Mucosa of descending colon (tissue), 3 donors: Measurements from ENCODE around the gene PSMD6. TPM values are rescaled to one million over a fixed set of nuclear protein-coding genes. Genes with fewer than 3 reads are reported as not detected.

ENCODE experiments used
- ATAC-seq: fragments of 200-7000 bp; cut with Tn5 transposase; one replicate; pipeline ENCODE4 v1.9.1; 2020; ENCODE audit warnings: mild to moderate bottlenecking, moderate library complexity
- DNase-seq, 3 donors: peaks; one replicate each; pipeline ENCODE4 v3.0.0-alpha.2; 2020
- H3K36me3 ChIP-seq: fragments of 200-600 bp; one replicate; pipeline ENCODE4 v1.8.0; 2021; ENCODE audit warnings: low read depth, mild to moderate bottlenecking
- H3K4me1 ChIP-seq: fragments of 200-600 bp; one replicate; pipeline ENCODE4 v1.8.0; 2021; ENCODE audit warnings: low read depth, mild to moderate bottlenecking
- H3K4me3 ChIP-seq: fragments of 200-600 bp; one replicate; pipeline ENCODE4 v1.8.0; 2021; ENCODE audit warnings: mild to moderate bottlenecking
- H3K9me3 ChIP-seq: fragments of 200-600 bp; one replicate; pipeline ENCODE4 v1.8.0; 2021; ENCODE audit warnings: mild to moderate bottlenecking
- CTCF ChIP-seq: fragments of 200-600 bp; IDR thresholded peaks from one replicate; pipeline ENCODE4 v1.8.0; 2022; ENCODE audit warnings: antibody characterized with exemption, mild to moderate bottlenecking
- intact Hi-C, 2 donors: fragments of 100-400 bp; cut with DNase I in 1 of 2; cut with micrococcal nuclease in 1 of 2; formaldehyde crosslinking; loops; one replicate each; pipeline versions ENCODE4 v1.11.0 to v1.11.1; 2022; cut with DNase I, micrococcal nuclease
- total RNA-seq, 3 donors: library from RNA; stranded (reverse); fragmentation: NEBNext Ultra II Directional in 2 of 3; extraction: Animal tissue kit (Norgen Biotek cat#: 25700) in 2 of 3; gene quantifications; one replicate each; pipeline versions ENCODE4 v1.2.1 to v1.2.4, GENCODE V29; 2021 to 2023
- donor health status: DM: no; HTN: no; CAD: no; lungs with moderate emphysema.
- donor health status: DM: no; HTN: no; CAD: no.
- donor health status: DM: no; HTN: yes; CAD: no.

PSMD6 gene
- total RNA-seq, 3 donors from 2014 or later = 39.1 to 61.8 (median 57.5) TPM

GRCh38 chr3:64033069-64033468, 9.8 kb upstream of the PSMD6 start:
- ATAC-seq = no peak
- Histone ChIP-seq H3K4me3 (no peak overlapping the region), H3K9me3 (no peaks in the 10 kb centered on the region), H3K4me1 (no peaks in the 10 kb centered on the region), H3K36me3 (no peaks in the 10 kb centered on the region)
- no peak for TF ChIP-seq CTCF
- intact Hi-C loops = loop anchor here (5.0 to 10.0 kb wide), 3 partner anchors 232 to 449 kb away; no protein-coding TSS in a partner anchor
- DNase-seq = no peak

- no peaks in the 10 kb centered on the region for H3K4me1 ChIP-seq
- DNase-seq = no peak
- H3K4me3 ChIP-seq = no peak overlapping the region
- ATAC-seq = no peak
- H3K36me3 ChIP-seq = no peaks in the 10 kb centered on the region
- no peak for TF ChIP-seq CTCF
- intact Hi-C loops = loop anchor here (2.0 to 10.0 kb wide), 4 partner anchors 233 to 453 kb away; no protein-coding TSS in a partner anchor
- no peaks in the 10 kb centered on the region for H3K9me3 ChIP-seq
Observed at GRCh38 chr3:64031540-64032508, 8.5 kb upstream of the PSMD6 start.

- Histone ChIP-seq H3K36me3 (no peaks in the 10 kb centered on the region), H3K9me3 (no peaks in the 10 kb centered on the region), H3K4me3 (no peak overlapping the region), H3K4me1 (no peaks in the 10 kb centered on the region)
- ATAC-seq (peak; percentile 98), DNase-seq (peak; percentile 72 to 76 (median 74))
- peak; percentile 77 for TF ChIP-seq CTCF
- intact Hi-C loops = loop anchor here (2.0 to 10.0 kb wide), 4 partner anchors 234 to 454 kb away; no protein-coding TSS in a partner anchor
Observed at GRCh38 chr3:64030741-64031140, 7.4 kb upstream of the PSMD6 start.

- Histone ChIP-seq H3K36me3 (no peaks in the 10 kb centered on the region), H3K4me1 (no peaks in the 10 kb centered on the region), H3K9me3 (no peaks in the 10 kb centered on the region), H3K4me3 (no peak overlapping the region)
- ATAC-seq (no peak), DNase-seq (no peak)
- intact Hi-C loops = no loop called here
- TF ChIP-seq CTCF = no peak
Observed at GRCh38 chr3:64029287-64029686, 6.0 kb upstream of the PSMD6 start.

- ATAC-seq (no peak), DNase-seq (no peak)
- no peaks in the 10 kb centered on the region for H3K4me1 ChIP-seq
- H3K9me3 ChIP-seq = no peaks in the 10 kb centered on the region
- no peaks in the 10 kb centered on the region for H3K36me3 ChIP-seq
- intact Hi-C loops = no loop called here
- TF ChIP-seq CTCF = no peak
- no peak overlapping the region for H3K4me3 ChIP-seq
Observed at GRCh38 chr3:64028754-64029153, 5.5 kb upstream of the PSMD6 start.
